ENCODE measurements around the gene LTC4S. TPM values are rescaled to one million over a fixed set of nuclear protein-coding genes. Genes with fewer than 3 reads are reported as not detected.
A peak's percentile ranks its signal among the peaks of the same experiment; 100 is the strongest.

LTC4S gene
- polyA plus RNA-seq, 3 donors: 2.2 to 6.8 (median 5.6) TPM

DNA sequence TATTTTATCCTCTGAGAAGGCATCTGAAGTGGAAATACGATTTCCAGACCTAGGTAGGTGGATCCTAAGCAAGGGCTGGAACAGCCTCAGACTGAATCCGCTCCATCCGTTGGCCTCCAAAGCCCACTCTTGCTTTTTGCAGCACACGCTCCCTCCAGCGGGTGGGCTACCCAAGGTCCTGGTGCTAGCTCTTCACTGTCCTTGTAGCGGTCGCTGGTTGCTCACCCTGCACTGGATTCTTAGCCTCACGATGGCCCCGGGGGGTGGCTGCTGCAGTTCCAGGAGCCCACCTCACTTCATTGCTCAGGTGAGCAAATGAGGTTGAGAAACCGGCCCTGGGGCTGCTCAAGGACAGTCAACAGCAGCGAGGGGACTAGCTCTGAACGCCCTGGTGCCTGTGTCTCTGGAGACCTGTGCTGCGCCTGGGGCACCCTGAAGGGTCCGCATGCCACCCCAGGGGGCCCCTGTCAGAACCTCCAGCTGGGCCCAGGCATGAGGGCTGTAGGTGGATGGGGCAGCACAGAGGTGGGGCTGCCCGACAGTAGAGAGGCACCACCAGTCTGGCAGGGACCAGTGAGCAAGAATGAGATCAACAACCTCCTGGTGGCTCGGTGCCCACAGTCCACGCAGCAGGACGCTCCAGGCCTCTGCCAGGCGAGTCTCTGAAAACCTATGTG, 8.6 kb downstream of the LTC4S start:
- no peak for DNase-seq (ENCODE audit: extremely low read depth in 1 of 11, low read depth in 9 of 11, low spot score in 4 of 11)

DNA sequence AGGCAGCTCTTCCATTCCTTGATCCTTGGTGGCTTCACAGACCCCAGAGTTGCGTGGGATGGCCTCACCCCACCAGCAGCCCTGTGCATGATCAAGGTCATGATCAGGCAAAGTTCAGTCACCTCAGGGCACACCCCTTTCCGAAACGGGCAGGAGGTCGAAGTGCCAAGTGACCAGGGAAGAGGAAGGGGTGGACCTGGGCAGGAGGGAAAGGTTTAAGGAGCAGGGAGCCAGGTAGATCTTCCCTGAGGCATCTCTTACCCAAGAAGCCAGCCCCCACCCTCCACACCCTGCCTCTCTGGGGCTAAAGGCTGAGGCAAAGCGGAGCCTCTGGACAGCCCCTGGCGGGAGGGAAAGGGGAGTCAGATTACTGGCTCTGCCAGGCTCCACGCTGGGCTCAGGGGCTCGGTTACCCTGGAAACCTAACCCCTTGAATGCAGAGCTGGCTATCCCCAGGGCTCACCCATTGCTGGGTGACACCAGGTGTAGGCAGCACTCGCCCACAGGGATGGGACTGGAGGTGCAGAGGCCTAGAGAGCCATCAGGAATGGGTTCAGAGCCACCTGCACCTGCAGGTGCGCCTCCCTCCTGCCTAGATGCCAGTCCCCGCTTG, 9.3 kb downstream of the LTC4S start:
- no peak for DNase-seq (ENCODE audit: extremely low read depth in 1 of 11, low read depth in 9 of 11, low spot score in 4 of 11)

GRCh38 chr5:179803651-179804554, 10.1 kb downstream of the LTC4S start:
- DNase-seq (ENCODE audit: extremely low read depth in 1 of 11, low read depth in 9 of 11, low spot score in 4 of 11): no peak

GRCh38 chr5:179804555-179804947, 10.8 kb downstream of the LTC4S start:
- no peak for DNase-seq (ENCODE audit: extremely low read depth in 1 of 11, low read depth in 9 of 11, low spot score in 4 of 11)

DNA sequence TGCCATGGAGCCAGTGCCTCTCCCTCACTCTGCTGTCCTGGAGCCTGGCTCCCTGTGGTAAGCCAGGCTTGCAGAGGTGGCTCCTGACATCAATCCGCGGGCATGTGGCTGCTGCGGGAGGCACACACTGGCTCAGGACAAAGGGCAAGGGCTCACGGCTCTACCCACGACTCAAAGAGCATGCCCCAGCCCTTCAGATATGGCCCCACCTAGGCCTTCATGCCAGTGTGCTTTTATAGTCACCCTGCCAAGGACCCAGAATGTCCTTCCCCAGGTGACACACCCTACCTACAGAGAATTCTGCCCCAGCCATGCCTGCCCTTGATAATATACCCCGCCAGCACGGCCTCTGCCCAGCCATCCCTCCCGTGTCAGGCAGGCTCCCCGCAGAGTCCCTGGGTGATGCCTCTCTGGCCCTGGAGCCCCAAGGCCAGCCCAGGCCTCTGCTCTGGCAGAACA, 11.3 kb downstream of the LTC4S start:
- DNase-seq (ENCODE audit: extremely low read depth in 1 of 11, low read depth in 9 of 11, low spot score in 4 of 11): no peak

- no peak for DNase-seq (ENCODE audit: extremely low read depth in 1 of 11, low read depth in 9 of 11, low spot score in 4 of 11)
Measured at GRCh38 chr5:179805529-179806249, 11.9 kb downstream of the LTC4S start.

DNA sequence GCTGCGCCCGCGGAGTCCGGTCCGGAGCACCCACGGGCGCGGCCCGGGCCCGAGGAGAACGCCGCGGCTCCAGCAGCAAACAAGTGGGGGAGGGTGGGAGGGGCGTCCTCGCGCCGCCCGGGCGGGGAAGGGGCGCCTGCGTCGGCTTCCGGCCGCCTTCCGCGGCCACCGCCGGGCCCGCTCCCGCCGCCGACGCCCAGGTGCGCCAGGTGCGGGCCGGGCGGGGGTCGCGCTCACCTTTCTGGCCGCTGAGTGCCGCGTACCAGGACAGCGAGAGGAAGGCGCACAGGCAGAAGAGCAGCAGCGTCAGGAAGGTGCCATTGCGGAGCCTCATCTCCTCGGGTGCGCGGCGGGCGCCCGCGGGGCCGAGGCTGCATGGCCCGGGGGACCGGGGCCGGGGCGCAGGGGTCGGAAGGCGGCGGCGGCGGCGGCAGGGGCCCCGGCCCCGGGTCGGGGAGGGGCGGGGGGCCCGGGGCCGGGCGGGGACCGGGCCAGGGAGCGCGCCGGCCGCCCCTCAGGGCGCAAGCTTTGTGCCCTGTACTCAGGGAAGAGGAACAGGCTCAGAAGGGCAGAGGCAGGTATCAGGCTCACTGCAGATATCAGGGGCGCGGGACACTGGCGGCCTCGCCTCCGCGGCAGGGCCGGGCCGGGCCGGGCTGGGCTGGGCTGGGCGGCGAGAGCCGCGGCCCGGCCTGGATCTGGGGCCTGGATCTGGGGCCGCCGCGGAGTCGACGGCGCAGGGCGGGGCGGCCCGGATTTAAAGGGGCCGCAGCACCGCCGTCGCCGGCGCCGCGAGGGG, 12.7 kb downstream of the LTC4S start, which contains the start of gene MGAT4B:
TSS of gene MGAT4B (minus strand) at position 617 of the 799 bp plus-strand sequence. CDS start at position 334, 283 bp downstream.
- DNase-seq (ENCODE audit: extremely low read depth in 1 of 11, low read depth in 9 of 11, low spot score in 4 of 11): peak in 2 of 11 donors; percentile 69 to 76

DNA sequence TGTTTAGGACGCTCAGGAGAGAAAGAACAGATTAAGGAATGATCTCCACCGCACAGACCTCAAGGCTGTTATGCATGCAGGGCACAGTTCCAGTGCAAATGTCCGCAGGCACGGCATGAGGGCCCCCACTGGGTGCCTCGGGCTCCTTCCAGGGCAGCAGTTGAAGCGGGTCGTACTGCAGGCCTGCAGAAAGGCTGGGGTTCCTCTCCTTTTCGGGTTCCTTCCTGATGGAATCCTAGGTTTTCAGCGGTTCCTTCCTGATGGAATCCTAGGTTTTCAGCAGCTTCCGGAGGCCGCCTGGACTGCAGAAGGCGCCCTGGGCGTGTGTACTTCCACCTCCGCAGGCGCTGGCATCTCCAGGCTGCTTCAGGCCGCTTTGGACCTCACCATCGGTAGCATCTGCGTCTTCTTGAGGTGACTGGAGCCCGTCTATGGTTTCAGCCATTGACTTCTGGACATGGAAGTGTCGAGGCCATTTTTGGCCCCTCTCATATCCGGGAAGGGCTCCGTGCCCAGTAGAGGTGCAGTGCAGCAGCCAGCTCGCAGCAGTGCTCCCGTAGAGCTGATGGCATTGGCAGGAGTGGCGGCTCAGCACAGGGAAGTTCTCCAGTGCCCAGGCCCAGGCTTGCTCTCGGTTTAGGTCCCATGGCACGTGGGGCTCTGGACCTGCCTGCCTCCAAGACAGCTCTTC, 18.5 kb downstream of the LTC4S start:
- no peak for DNase-seq (ENCODE audit: extremely low read depth in 1 of 11, low read depth in 9 of 11, low spot score in 4 of 11)

DNA sequence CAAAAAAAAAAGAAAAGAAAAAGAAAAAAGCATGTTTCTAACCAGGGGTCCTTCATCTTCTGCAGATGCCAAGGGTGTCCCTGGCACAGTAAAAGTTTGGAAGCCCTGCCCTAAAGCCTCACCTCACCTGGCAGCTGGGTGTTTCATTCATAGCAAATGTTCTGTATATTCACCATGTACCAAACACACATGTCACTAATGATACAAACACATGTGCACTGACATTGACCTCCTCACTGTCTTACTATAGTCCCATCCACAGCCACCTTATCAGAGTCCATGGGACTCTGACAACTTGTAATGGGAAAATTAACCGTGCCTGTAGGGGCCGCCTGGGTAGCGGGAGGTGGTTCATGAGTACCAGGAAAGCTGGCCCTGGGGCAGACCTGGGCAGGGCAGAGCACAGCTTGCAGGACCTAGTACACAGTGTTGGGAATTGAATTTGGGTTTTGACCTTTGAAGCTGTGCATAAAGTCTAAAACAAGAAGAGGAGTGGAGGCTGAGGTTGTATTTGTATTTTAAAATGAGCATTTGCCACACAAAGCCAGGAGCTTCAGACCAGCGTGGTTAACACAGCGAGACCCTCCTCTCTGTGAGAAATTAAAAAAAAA, 19.3 kb downstream of the LTC4S start:
- no peak for DNase-seq (ENCODE audit: extremely low read depth in 1 of 11, low read depth in 9 of 11, low spot score in 4 of 11)

- DNase-seq (ENCODE audit: extremely low read depth in 1 of 11, low read depth in 9 of 11, low spot score in 4 of 11): no peak
Measured at GRCh38 chr5:179814090-179814489, 20.3 kb downstream of the LTC4S start.

GRCh38 chr5:179815491-179816249, 21.9 kb downstream of the LTC4S start:
- no peak for DNase-seq (ENCODE audit: extremely low read depth in 1 of 11, low read depth in 9 of 11, low spot score in 4 of 11)

DNA sequence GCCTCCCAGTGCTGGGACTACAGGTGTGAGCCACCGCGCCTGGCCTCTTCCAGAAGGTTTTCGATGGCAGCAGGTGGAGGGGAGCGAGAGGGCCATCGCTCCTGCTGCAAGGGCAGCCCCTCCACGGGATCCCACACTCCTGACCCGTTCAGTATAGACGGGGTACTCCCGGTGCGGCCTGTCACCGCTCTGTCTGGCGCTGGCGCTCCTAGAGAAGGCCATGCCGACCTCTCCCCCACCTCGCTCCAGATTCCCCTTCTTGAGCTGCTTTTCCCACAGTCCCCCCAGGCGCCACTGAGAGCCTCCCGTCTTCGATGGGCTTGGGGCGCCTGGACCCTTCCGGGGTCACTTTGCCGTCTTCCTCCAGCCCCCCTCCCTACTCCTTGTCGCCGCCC, 22.6 kb downstream of the LTC4S start:
- DNase-seq (ENCODE audit: extremely low read depth in 1 of 11, low read depth in 9 of 11, low spot score in 4 of 11): no peak

DNA sequence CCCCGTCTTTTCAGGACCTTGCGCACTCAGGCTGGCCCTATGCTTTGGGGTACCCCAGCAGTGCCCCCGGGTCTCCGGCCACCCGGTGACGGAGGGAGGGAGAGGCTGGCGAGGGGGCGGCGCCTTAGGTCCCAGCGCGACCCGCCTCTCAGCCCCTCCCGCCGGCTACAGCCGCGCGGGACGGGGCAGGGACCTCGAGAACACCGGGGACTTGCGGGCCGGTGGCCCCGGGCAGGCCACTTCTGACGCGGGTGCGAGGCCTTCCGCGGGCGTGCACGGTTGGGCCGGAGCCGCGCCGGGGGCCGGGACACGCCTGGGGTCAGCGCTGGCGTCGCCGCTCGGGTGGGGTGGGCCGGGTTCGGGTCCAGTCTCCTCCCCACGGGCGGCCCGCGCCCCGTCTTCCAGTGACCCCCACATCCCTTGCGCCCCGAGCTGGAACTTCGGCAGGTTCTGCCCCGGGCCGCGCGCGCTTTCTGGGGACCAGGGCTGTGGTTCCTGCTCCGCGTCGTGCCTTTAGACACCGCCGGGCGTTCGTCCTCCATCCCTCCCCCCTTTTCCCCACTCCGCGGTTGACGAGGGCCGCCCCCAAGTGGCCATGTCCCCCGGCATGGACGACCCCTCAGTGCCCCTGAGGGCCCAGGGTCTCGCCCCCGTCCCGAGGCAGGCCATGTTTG, 23.1 kb downstream of the LTC4S start:
- no peak for DNase-seq (ENCODE audit: extremely low read depth in 1 of 11, low read depth in 9 of 11, low spot score in 4 of 11)

GRCh38 chr5:179817470-179817840, 23.7 kb downstream of the LTC4S start:
- DNase-seq (ENCODE audit: extremely low read depth in 1 of 11, low read depth in 9 of 11, low spot score in 4 of 11): no peak

DNA sequence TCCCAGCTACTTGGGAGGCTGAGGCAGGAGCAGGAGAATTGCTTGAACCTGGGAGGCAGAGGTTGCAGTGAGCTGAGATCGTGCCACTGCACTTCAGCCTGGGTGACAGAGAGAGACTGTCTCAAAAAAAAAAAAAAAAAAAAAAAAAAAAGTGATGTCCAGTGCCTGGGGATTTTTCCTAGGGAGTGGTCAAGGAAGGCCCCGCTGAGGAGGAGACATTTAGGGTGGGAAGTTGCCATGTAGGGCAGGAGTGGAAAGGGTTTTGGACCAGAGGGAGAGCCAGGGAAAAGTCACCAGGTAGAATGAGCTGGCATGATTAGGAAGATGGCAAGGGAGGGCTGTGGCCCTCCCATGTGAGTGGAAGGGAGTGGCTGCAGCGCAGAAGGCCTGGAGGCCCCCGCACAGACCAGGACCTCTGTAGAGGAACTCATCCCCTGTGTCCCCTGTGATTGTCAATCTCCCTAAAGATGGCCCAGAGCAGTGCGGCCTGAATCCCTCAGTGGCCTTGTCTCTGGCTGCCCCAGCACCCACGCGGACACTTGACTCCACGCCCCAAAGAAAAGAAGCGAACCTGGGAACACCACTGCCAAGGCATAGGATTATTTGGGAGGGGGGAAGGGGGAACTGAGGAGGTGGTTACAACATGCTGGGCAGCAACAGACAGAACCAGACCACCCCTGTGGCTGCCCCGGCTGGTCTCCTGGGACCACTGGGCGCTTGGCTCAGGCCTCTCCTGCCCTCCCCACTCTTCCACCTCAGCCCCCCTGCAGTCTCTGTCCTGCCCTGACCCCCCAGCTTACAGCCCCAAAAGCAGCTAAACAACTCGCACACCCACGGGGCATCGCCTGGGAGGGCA, 24.3 kb downstream of the LTC4S start:
- no peak for DNase-seq (ENCODE audit: extremely low read depth in 1 of 11, low read depth in 9 of 11, low spot score in 4 of 11)
